Duodenal mucosa (tissue), 2 donors: ENCODE results near the gene RNF149.

Experiments
- H3K27ac ChIP-seq: one replicate; pipeline ENCODE4 v1.7.0; 2013; ENCODE audit warnings: low read depth, low read length
- H3K27me3 ChIP-seq, 2 donors: one replicate each; pipeline ENCODE4 v1.7.0; 2013; ENCODE audit warnings: low read length in 2 of 2, control low read depth in 1 of 2; ENCODE audit not compliant: insufficient read depth in 2 of 2, control insufficient read depth in 1 of 2
- H3K36me3 ChIP-seq, 2 donors: one replicate each; pipeline ENCODE4 v1.7.0; 2013; ENCODE audit warnings: low read length in 2 of 2, control low read depth in 1 of 2; ENCODE audit not compliant: insufficient read depth in 2 of 2, control insufficient read depth in 1 of 2
- H3K4me1 ChIP-seq, 2 donors: one replicate each; pipeline ENCODE4 v1.7.0; 2013; ENCODE audit warnings: low read length in 2 of 2, control low read depth in 1 of 2; ENCODE audit not compliant: insufficient read depth in 2 of 2, control insufficient read depth in 1 of 2
- H3K4me3 ChIP-seq, 2 donors: one replicate each; pipeline ENCODE4 v1.7.0; 2013; ENCODE audit warnings: low read length in 2 of 2, low read depth in 1 of 2
- H3K9ac ChIP-seq, 2 donors: one replicate each; pipeline ENCODE4 v1.7.0; 2013; ENCODE audit warnings: low read length in 2 of 2, low read depth in 1 of 2
- H3K9me3 ChIP-seq, 2 donors: one replicate each; pipeline ENCODE4 v1.7.0; 2013; ENCODE audit warnings: low read length in 2 of 2, control low read depth in 1 of 2; ENCODE audit not compliant: control insufficient read depth in 1 of 2

RNF149 gene

GRCh38 chr2:101348883-101349282 is 40.4 kb upstream of the RNF149 start:
- H3K27me3 ChIP-seq: no peaks in the 10 kb centered on the region
- H3K9me3 ChIP-seq: no peaks in the 10 kb centered on the region
- H3K4me3 ChIP-seq: no peak overlapping the region
- peaks cover 0 to 9% of the 10 kb centered on the region in 2 donors for H3K4me1 ChIP-seq
- no peak overlapping the region for H3K27ac ChIP-seq
- no peaks in the 10 kb centered on the region for H3K36me3 ChIP-seq
- no peak overlapping the region for H3K9ac ChIP-seq

GRCh38 chr2:101346909-101347308 is 38.4 kb upstream of the RNF149 start:
- H3K27ac ChIP-seq: no peak overlapping the region
- no peaks in the 10 kb centered on the region for H3K9me3 ChIP-seq
- no peak overlapping the region for H3K4me3 ChIP-seq
- H3K27me3 ChIP-seq: no peaks in the 10 kb centered on the region
- no peak overlapping the region for H3K9ac ChIP-seq
- H3K4me1 ChIP-seq: peaks cover 0 to 9% of the 10 kb centered on the region in 2 donors
- no peaks in the 10 kb centered on the region for H3K36me3 ChIP-seq

- Histone ChIP-seq H3K4me3 (no peak overlapping the region), H3K27me3 (no peaks in the 10 kb centered on the region), H3K4me1 (peaks cover 0 to 4% of the 10 kb centered on the region in 2 donors), H3K36me3 (no peaks in the 10 kb centered on the region), H3K27ac (no peak overlapping the region), H3K9me3 (no peaks in the 10 kb centered on the region), H3K9ac (no peak overlapping the region)
Observed at GRCh38 chr2:101344137-101344536, 35.6 kb upstream of the RNF149 start.

- Histone ChIP-seq H3K27ac (no peak overlapping the region), H3K36me3 (no peaks in the 10 kb centered on the region), H3K9me3 (no peaks in the 10 kb centered on the region), H3K4me3 (no peak overlapping the region), H3K9ac (no peak overlapping the region), H3K27me3 (no peaks in the 10 kb centered on the region), H3K4me1 (no peaks in the 10 kb centered on the region)
Observed at GRCh38 chr2:101342625-101343008, 34.1 kb upstream of the RNF149 start.

- Histone ChIP-seq H3K9me3 (no peaks in the 10 kb centered on the region), H3K27me3 (no peaks in the 10 kb centered on the region), H3K27ac (no peak overlapping the region), H3K4me1 (no peaks in the 10 kb centered on the region), H3K9ac (no peak overlapping the region), H3K36me3 (no peaks in the 10 kb centered on the region), H3K4me3 (no peak overlapping the region)
Observed at GRCh38 chr2:101341901-101342624, 33.6 kb upstream of the RNF149 start.

- H3K9me3 ChIP-seq: no peaks in the 10 kb centered on the region
- H3K4me1 ChIP-seq: no peaks in the 10 kb centered on the region
- no peak overlapping the region for H3K4me3 ChIP-seq
- no peaks in the 10 kb centered on the region for H3K27me3 ChIP-seq
- no peak overlapping the region for H3K9ac ChIP-seq
- no peak overlapping the region for H3K27ac ChIP-seq
- no peaks in the 10 kb centered on the region for H3K36me3 ChIP-seq
Observed at GRCh38 chr2:101341421-101341820, 32.9 kb upstream of the RNF149 start.

GRCh38 chr2:101340141-101340551 is 31.6 kb upstream of the RNF149 start:
- Histone ChIP-seq H3K4me3 (no peak overlapping the region), H3K4me1 (no peaks in the 10 kb centered on the region), H3K27me3 (no peaks in the 10 kb centered on the region), H3K27ac (no peak overlapping the region), H3K9me3 (no peaks in the 10 kb centered on the region), H3K36me3 (no peaks in the 10 kb centered on the region), H3K9ac (no peak overlapping the region)

- H3K27ac ChIP-seq: no peak overlapping the region
- no peaks in the 10 kb centered on the region for H3K4me1 ChIP-seq
- H3K27me3 ChIP-seq: no peaks in the 10 kb centered on the region
- no peaks in the 10 kb centered on the region for H3K36me3 ChIP-seq
- no peak overlapping the region for H3K9ac ChIP-seq
- no peaks in the 10 kb centered on the region for H3K9me3 ChIP-seq
- H3K4me3 ChIP-seq: no peak overlapping the region
Observed at GRCh38 chr2:101339266-101339880, 30.9 kb upstream of the RNF149 start.

GRCh38 chr2:101337877-101338276 is 29.4 kb upstream of the RNF149 start:
- no peak overlapping the region for H3K27ac ChIP-seq
- H3K27me3 ChIP-seq: no peaks in the 10 kb centered on the region
- H3K4me3 ChIP-seq: no peak overlapping the region
- H3K9me3 ChIP-seq: no peaks in the 10 kb centered on the region
- H3K36me3 ChIP-seq: no peaks in the 10 kb centered on the region
- no peak overlapping the region for H3K9ac ChIP-seq
- H3K4me1 ChIP-seq: no peaks in the 10 kb centered on the region

- no peaks in the 10 kb centered on the region for H3K36me3 ChIP-seq
- peaks cover 30 to 32% of the 10 kb centered on the region in 2 donors for H3K4me1 ChIP-seq
- no peak overlapping the region for H3K27ac ChIP-seq
- H3K27me3 ChIP-seq: no peaks in the 10 kb centered on the region
- no peak overlapping the region for H3K4me3 ChIP-seq
- no peaks in the 10 kb centered on the region for H3K9me3 ChIP-seq
- no peak overlapping the region for H3K9ac ChIP-seq
Observed at GRCh38 chr2:101332885-101333766, 24.6 kb upstream of the RNF149 start.
